ENCODE measurements around the gene FBXL3.

Gene FBXL3
- total RNA-seq: 65.4 to 156 (median 98.2) reads per million in 17 experiments

- peak; percentile 91 to 96 (median 96) for DNase-seq
These were observed at the start of gene FBXL3 for GRCh38 chr13:77026861-77027621. FBXL3 (minus strand) TSS chr13:77027159; CDS start chr13:77021860, 5,299 bp downstream.

GRCh38 chr13:77067519-77067918 lies 40.6 kb upstream of the FBXL3 start:
- DNase-seq: no peak

GRCh38 chr13:77065461-77066147 lies 38.6 kb upstream of the FBXL3 start:
- DNase-seq: peak; percentile 23 to 71 (median 56)

DNA sequence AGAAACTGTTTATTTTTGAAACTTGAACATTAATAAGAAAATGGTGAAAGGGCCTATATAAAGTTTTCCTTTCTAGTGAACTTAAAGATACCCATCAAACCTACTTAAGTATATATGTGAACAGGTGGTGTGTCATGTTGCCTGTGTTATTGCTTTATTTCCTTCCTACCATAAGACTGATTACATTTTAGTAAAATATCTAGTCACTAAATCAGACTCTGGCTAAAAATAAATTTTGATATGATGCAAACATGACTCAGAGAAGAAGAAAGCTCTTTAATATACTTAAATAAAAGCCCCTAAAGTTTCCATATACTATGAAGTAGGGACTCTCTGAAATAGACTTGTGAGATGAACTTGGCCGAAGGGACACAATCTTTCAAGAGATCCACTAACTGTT lies 35.1 kb upstream of the FBXL3 start:
- peak in 1 of 4 experiments; percentile 16 for DNase-seq

DNA sequence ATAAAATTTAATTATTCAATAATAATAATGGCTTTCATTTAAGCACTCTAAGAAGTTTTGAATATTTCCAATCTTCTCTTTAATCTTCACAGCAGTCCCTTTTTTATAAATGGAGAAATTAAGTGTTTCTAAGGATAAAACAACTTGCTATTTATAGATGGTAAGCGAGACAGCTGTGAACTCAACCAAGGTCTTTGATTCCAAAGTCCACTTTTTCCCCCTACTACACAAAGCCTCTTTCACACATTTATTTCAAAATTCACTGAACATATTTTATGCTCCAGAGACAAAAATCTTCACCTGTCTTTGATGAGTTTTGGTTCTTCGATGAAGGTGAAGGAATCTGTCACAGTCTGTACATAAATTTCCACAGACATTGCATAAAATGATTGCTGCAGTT lies 34.4 kb upstream of the FBXL3 start:
- no peak for DNase-seq

GRCh38 chr13:77056886-77057285 lies 29.9 kb upstream of the FBXL3 start:
- DNase-seq: no peak

GRCh38 chr13:77056382-77056781 lies 29.4 kb upstream of the FBXL3 start:
- DNase-seq: no peak

DNA sequence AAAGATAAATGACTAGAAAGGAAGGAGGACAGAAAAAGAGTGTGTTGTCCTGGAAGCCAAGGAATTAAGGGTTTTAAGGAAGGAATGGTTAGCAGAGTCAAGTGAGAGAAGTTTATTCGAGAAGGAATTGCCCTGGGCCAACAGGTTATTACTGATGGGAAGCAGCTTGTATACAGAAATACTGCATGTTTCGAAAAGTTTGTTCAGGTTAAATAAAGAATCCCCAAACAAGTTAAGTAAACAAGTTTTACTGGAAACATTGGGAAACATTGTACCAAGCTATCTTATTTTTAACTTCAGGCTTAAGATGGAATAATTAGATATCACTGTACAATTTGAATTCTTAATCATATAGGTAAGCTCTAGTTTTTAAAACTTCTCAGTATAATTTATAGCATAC lies 28.2 kb upstream of the FBXL3 start:
- DNase-seq: no peak

- DNase-seq: no peak
These were observed 26.2 kb upstream of the FBXL3 start for GRCh38 chr13:77053192-77053591.

DNA sequence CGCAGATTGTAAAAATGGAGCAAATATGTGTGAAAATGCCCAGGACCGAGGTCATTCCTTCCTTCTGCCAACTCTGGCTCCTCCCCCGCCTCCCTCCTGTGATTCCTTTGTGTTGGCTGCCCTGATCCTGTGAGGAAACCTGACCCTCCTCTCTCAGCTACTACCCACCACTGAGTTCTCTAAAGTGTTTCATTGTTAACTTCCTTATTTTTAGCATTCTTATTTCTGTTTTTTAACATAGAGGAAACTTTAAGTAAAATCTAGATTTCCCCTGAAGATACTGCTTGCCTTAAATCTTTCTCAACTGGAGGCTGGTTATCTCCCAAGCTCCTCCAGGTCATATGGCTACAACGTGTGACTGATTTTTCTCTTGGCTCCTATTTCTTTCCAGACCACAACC lies 21.7 kb upstream of the FBXL3 start:
- peak; percentile 64 to 85 (median 84) for DNase-seq

DNA sequence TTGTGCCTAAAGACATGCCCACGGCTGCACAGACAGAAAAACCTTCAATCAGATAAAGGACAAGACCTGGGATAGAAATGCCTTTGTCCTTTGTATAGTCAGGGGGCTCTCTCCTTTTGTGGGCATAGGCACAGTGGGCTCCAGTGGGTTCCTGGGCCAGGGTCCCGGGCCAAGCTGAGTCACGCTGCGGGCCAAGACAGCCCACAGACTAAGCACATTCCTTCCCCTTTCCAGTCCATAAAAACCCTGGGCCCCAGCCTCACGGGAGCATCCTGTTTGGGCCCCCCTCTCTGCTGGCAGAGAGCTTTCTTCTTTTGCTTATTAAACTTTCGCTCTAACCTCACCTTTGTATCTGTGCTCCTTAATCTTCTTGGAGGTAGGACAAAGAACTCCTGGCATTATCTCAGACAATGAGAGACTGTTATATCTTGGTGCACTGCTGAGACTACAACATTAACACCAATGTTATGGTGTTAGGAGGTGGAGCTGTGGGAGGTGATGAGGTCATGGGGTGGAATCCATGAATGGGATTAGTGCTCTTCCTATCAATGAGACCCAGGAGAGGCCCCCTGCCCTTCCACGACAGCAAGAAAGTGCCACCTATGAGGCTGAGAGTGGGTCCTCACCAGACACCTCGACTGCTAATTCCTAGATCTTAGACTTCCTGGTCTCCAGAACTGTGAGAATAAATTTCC lies 20.8 kb upstream of the FBXL3 start:
- DNase-seq: no peak

GRCh38 chr13:77042566-77043177 lies 15.7 kb upstream of the FBXL3 start:
- peak in 1 of 4 experiments; percentile 28 for DNase-seq

- DNase-seq: peak in 1 of 4 experiments; percentile 12
These were observed 13.9 kb upstream of the FBXL3 start for GRCh38 chr13:77040835-77041234.

GRCh38 chr13:77040076-77040475 lies 13.1 kb upstream of the FBXL3 start:
- DNase-seq: no peak

DNA sequence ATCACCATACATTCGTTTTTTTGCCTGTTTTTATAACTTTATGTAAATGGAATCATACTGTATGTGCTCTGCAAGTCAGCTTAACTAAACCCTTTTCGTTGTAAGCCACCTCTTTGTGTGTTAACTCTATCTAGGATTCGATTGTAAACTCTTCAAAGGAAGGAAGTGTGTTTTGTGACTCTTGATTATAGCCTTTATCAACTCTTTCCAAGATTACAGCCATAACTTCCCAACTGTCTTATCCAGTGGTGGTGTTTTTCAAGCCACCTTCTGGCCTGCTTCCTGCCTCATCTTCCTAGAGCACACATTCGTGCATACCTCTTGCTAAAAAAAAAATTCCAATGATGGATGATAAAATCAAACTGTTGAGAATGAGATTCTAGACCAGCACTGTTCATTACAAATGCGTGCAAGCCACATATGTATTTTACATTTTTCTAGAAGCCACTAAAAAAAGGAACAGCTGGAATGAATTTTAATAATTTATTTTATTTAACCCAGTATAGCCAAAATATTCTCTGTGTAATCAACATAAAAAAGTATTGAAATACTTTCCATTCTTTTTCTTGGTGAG lies 12.0 kb upstream of the FBXL3 start:
- no peak for DNase-seq

DNA sequence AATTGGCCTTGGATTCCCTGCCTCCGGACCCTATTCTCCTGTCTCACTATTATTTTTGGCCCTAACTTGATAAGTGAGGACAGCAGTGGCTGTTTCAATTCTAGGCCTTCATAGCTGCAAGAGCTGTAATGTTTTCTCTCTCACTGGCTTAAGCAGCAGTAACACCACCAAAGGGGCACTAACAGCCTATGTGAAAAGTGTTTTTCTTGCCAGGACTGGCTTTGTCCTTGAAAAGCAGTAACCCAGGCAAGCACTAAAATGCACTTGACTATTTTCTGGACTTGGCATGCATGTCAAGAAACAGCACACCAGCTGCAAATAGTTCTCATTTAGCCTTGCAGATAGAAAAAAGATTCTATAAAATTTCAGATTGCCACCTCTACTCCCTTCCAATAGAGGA lies 9.3 kb upstream of the FBXL3 start:
- no peak for DNase-seq

- DNase-seq: peak in 3 of 4 experiments; percentile 14 to 52 (median 51)
These were observed 7.9 kb upstream of the FBXL3 start for GRCh38 chr13:77034881-77035280.

GRCh38 chr13:77033717-77034302 lies 6.9 kb upstream of the FBXL3 start:
- peak in 2 of 4 experiments; percentile 44 to 48 for DNase-seq

GRCh38 chr13:77031656-77032243 lies 4.8 kb upstream of the FBXL3 start:
- peak; percentile 18 to 71 (median 52) for DNase-seq

DNA sequence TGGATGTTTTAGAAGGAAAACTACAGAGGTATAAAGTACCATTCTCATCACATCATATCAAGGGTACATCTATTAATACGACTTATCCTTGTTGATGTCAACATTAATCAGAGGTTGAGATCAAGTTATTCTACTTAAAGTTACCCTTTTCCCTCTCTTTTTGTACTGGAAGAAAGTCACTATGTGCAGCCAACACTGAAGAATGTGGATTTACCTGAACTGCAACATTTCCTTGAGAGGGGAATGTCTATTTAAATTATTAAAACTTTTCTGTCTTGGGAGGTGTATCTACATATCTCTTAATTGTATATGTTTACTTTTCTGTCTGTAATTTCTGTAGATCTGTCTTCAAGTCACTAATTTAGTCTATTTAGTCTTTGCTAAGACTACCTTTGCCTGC lies 2.5 kb upstream of the FBXL3 start:
- no peak for DNase-seq

- DNase-seq: peak; percentile 17 to 59 (median 40)
These were observed 1.2 kb upstream of the FBXL3 start for GRCh38 chr13:77028202-77028601.
